Liver (tissue), 9 donors: Measurements from ENCODE around the gene MFSD6. TPM values are rescaled to one million over a fixed set of nuclear protein-coding genes. Genes with fewer than 3 reads are reported as not detected.

Source experiments
- DNase-seq: peaks from one replicate; pipeline ENCODE4 v3.0.0-alpha.2; 2017; ENCODE audit warnings: low spot score
- H3K27ac ChIP-seq, 2 donors: one replicate each; pipeline ENCODE4 v1.7.0; 2013; ENCODE audit warnings: inconsistent platforms in 2 of 2, low read length in 2 of 2, control low read depth in 1 of 2, low read depth in 1 of 2, mild to moderate bottlenecking in 1 of 2
- H3K27me3 ChIP-seq, 4 donors: one replicate each; pipeline versions ENCODE4 v1.6.1 to v1.7.0; 2013; ENCODE audit warnings: low read length in 3 of 4, inconsistent platforms in 1 of 4, mild to moderate bottlenecking in 1 of 4, moderate library complexity in 1 of 4; ENCODE audit not compliant: control insufficient read depth in 4 of 4, insufficient read depth in 4 of 4
- H3K36me3 ChIP-seq, 4 donors: one replicate each; pipeline versions ENCODE4 v1.6.1 to v1.7.0; 2013; ENCODE audit warnings: low read length in 3 of 4, mild to moderate bottlenecking in 3 of 4, low read depth in 1 of 4, moderate library complexity in 1 of 4; ENCODE audit not compliant: control insufficient read depth in 4 of 4, insufficient read depth in 3 of 4
- H3K4me1 ChIP-seq, 4 donors: one replicate each; pipeline versions ENCODE4 v1.6.1 to v1.7.0; 2013; ENCODE audit warnings: low read length in 3 of 4, mild to moderate bottlenecking in 3 of 4, moderate library complexity in 1 of 4; ENCODE audit not compliant: control insufficient read depth in 4 of 4, insufficient read depth in 4 of 4
- H3K4me3 ChIP-seq, 3 donors: one replicate each; pipeline versions ENCODE4 v1.6.1 to v1.7.0; 2013; ENCODE audit warnings: low read length in 3 of 3, control low read depth in 1 of 3, low read depth in 1 of 3, mild to moderate bottlenecking in 1 of 3
- H3K9ac ChIP-seq, 2 donors: one replicate each; pipeline ENCODE4 v1.7.0; 2013; ENCODE audit warnings: low read length in 2 of 2, mild to moderate bottlenecking in 2 of 2, moderate library complexity in 2 of 2, control low read depth in 1 of 2, low read depth in 1 of 2
- H3K9me3 ChIP-seq, 4 donors: one replicate each; pipeline versions ENCODE4 v1.6.1 to v1.7.0; 2013; ENCODE audit warnings: low read length in 3 of 4; ENCODE audit not compliant: control insufficient read depth in 4 of 4
- CTCF ChIP-seq: fragments of 150-350 bp; IDR thresholded peaks from 2 replicates; pipeline ENCODE4 v1.5.1; 2017; ENCODE audit warnings: improper control_type of control experiment, low read depth, low read length; ENCODE audit not compliant: missing input control
- FOXA1 ChIP-seq: IDR thresholded peaks from 2 replicates; pipeline ENCODE4 v1.6.1; 2016; ENCODE audit warnings: antibody characterized with exemption
- FOXA2 ChIP-seq: IDR thresholded peaks from 2 replicates; pipeline ENCODE4 v1.6.1; 2016; ENCODE audit warnings: antibody characterized with exemption
- HNF4A ChIP-seq, 2 donors: conservative IDR thresholded peaks; 2 replicates each; pipeline ENCODE4 v1.6.1; 2016; ENCODE audit warnings: antibody characterized with exemption in 2 of 2, mild to moderate bottlenecking in 2 of 2
- RXRA ChIP-seq, 2 donors: IDR thresholded peaks; 2 replicates each; pipeline ENCODE4 v1.6.1; 2017 to 2018; ENCODE audit warnings: antibody characterized with exemption in 2 of 2, mild to moderate bottlenecking in 1 of 2
- YY1 ChIP-seq: IDR thresholded peaks from 2 replicates; pipeline ENCODE4 v1.6.1; 2016; ENCODE audit warnings: antibody characterized with exemption, mild to moderate bottlenecking
- ZBTB33 ChIP-seq: IDR thresholded peaks from 2 replicates; pipeline ENCODE4 v1.6.1; 2016; ENCODE audit warnings: antibody characterized with exemption
- WGBS: extraction: QIAGEN DNeasy Blood & Tissue Kit; methylation state at CpG from one replicate; pipeline ENCODE4 v1.1.7; 2013; 5-methylcytosine and 5-hydroxymethylcytosine counted together
- polyA plus RNA-seq, 2 donors: library from polyadenylated mRNA; stranded (reverse) in 1 of 2; unstranded in 1 of 2; fragments of 200-250 nt in 1 of 2; fragments of >200 nt in 1 of 2; fragmentation: Nextera tagmentation in 1 of 2; extraction: Ambion mirVana in 1 of 2; gene quantifications; one replicate each; pipeline versions ENCODE4 v1.2.1 to v1.2.3, GENCODE V29; 2013 to 2015
- total RNA-seq, 2 donors: library from RNA; depleted of rRNA; stranded (reverse); fragments of >200 nt; gene quantifications; one replicate each; pipeline ENCODE4 v1.2.3, GENCODE V29; 2014
- TF ChIP-seq, protein P1 (sequence below): IDR thresholded peaks from 2 replicates; pipeline ENCODE4 v1.6.1; 2016; ENCODE audit warnings: antibody characterized with exemption, mild to moderate bottlenecking
- donor health status: healthy.
- donor health status: healthy.
- donor health status: healthy.
- donor health status: healthy.
- donor health status: healthy.

Gene MFSD6
- total and polyA plus RNA-seq, 4 donors: 0.83 to 9.5 (median 2.4) TPM

- 85% methylated on average over 5 of the region's 5 CpGs for WGBS
These were observed 93.1 kb downstream of the MFSD6 start for GRCh38 chr2:190501231-190501630.

More at GRCh38 chr2:190501231-190501630, 93.1 kb downstream of the MFSD6 start:
- Histone ChIP-seq H3K4me1 (peaks cover 3 to 7% (median 4%) of the 10 kb centered on the region in 4 donors), H3K9me3 (no peaks in the 10 kb centered on the region), H3K27me3 (no peaks in the 10 kb centered on the region), H3K36me3 (peaks cover 0 to 3% (median 0%) of the 10 kb centered on the region in 4 donors), H3K9ac (no peak overlapping the region), H3K4me3 (no peak overlapping the region), H3K27ac (no peak overlapping the region)
- no peak for DNase-seq
- TF ChIP-seq HNF4A (conservative IDR thresholded peaks at IDR 0.05): no peak
- TF ChIP-seq, protein P1, sequence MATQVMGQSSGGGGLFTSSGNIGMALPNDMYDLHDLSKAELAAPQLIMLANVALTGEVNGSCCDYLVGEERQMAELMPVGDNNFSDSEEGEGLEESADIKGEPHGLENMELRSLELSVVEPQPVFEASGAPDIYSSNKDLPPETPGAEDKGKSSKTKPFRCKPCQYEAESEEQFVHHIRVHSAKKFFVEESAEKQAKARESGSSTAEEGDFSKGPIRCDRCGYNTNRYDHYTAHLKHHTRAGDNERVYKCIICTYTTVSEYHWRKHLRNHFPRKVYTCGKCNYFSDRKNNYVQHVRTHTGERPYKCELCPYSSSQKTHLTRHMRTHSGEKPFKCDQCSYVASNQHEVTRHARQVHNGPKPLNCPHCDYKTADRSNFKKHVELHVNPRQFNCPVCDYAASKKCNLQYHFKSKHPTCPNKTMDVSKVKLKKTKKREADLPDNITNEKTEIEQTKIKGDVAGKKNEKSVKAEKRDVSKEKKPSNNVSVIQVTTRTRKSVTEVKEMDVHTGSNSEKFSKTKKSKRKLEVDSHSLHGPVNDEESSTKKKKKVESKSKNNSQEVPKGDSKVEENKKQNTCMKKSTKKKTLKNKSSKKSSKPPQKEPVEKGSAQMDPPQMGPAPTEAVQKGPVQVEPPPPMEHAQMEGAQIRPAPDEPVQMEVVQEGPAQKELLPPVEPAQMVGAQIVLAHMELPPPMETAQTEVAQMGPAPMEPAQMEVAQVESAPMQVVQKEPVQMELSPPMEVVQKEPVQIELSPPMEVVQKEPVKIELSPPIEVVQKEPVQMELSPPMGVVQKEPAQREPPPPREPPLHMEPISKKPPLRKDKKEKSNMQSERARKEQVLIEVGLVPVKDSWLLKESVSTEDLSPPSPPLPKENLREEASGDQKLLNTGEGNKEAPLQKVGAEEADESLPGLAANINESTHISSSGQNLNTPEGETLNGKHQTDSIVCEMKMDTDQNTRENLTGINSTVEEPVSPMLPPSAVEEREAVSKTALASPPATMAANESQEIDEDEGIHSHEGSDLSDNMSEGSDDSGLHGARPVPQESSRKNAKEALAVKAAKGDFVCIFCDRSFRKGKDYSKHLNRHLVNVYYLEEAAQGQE: no peak
- no peak for TF ChIP-seq CTCF
- no peak for TF ChIP-seq FOXA1
- TF ChIP-seq RXRA (IDR thresholded peaks at IDR 0.05): no peak
- no peak for TF ChIP-seq ZBTB33
- no peak for TF ChIP-seq YY1
- no peak for TF ChIP-seq FOXA2
